H9 (cell line): ENCODE data around the gene CELF4. TPM values are rescaled to one million over a fixed set of nuclear protein-coding genes. Genes with fewer than 3 reads are reported as not detected.

Source experiments
- DNase-seq: peaks from one replicate; pipeline ENCODE4 v3.0.0-alpha.2; 2017
- H2AFZ ChIP-seq: one replicate; pipeline ENCODE4 v1.6.1; 2013; ENCODE audit warnings: mild to moderate bottlenecking, low read length, control low read depth, moderate library complexity
- H2AK5ac ChIP-seq: 2 replicates; pipeline ENCODE4 v1.6.1; 2013; ENCODE audit warnings: low read length, control low read depth, mixed read lengths; ENCODE audit not compliant: insufficient read length
- H2BK120ac ChIP-seq: one replicate; pipeline ENCODE4 v1.6.1; 2013; ENCODE audit warnings: low read depth, mild to moderate bottlenecking, low read length, control low read depth, inconsistent platforms; ENCODE audit not compliant: poor library complexity, severe bottlenecking
- H2BK12ac ChIP-seq: 2 replicates; pipeline ENCODE4 v1.6.1; 2013; ENCODE audit warnings: low read length, control low read depth, mixed read lengths, low read depth; ENCODE audit not compliant: insufficient read length
- H2BK15ac ChIP-seq: 2 replicates; pipeline ENCODE4 v1.6.1; 2013; ENCODE audit warnings: low read depth, low read length, control low read depth
- H2BK20ac ChIP-seq: one replicate; pipeline ENCODE4 v1.6.1; 2013; ENCODE audit warnings: low read depth, mild to moderate bottlenecking, low read length, control low read depth, inconsistent platforms; ENCODE audit not compliant: poor library complexity, severe bottlenecking
- H2BK5ac ChIP-seq: 2 replicates; pipeline ENCODE4 v1.6.1; 2013; ENCODE audit warnings: low read length, control low read depth, mixed read lengths; ENCODE audit not compliant: insufficient read length
- H3K14ac ChIP-seq: 2 replicates; pipeline ENCODE4 v1.6.1; 2013; ENCODE audit warnings: low read length, control low read depth; ENCODE audit not compliant: insufficient read depth
- H3K18ac ChIP-seq: 2 replicates; pipeline ENCODE4 v1.6.1; 2013; ENCODE audit warnings: low read depth, mild to moderate bottlenecking, mixed read lengths, low read length, control low read depth; ENCODE audit not compliant: insufficient read length
- H3K23ac ChIP-seq: 2 replicates; pipeline ENCODE4 v1.6.1; 2013; ENCODE audit warnings: low read length, control low read depth, mixed read lengths, low read depth; ENCODE audit not compliant: insufficient read length
- H3K23me2 ChIP-seq: 2 replicates; pipeline ENCODE4 v1.6.1; 2013; ENCODE audit warnings: low read depth, mild to moderate bottlenecking, mixed read lengths, low read length, control low read depth; ENCODE audit not compliant: insufficient read length, poor library complexity, severe bottlenecking
- H3K27ac ChIP-seq: 2 replicates; pipeline ENCODE4 v1.5.1; 2013; ENCODE audit warnings: low read length, control low read depth, mixed read lengths, low read depth; ENCODE audit not compliant: insufficient read length
- H3K27me3 ChIP-seq: 2 replicates; pipeline ENCODE4 v1.6.1; 2013; ENCODE audit warnings: low read length, control low read depth, inconsistent platforms; ENCODE audit not compliant: insufficient read depth
- H3K4ac ChIP-seq: 2 replicates; pipeline ENCODE4 v1.6.1; 2013; ENCODE audit warnings: low read depth, mild to moderate bottlenecking, control low read depth, inconsistent platforms, low read length, moderate library complexity
- H3K4me1 ChIP-seq: 2 replicates; pipeline ENCODE4 v1.6.1; 2013; ENCODE audit warnings: low read length, control low read depth, inconsistent platforms; ENCODE audit not compliant: insufficient read depth
- H3K4me2 ChIP-seq: 2 replicates; pipeline ENCODE4 v1.6.1; 2013; ENCODE audit warnings: low read length, control low read depth, mixed read lengths; ENCODE audit not compliant: insufficient read length, insufficient read depth
- H3K56ac ChIP-seq: 2 replicates; pipeline ENCODE4 v1.6.1; 2013; ENCODE audit warnings: low read depth, mild to moderate bottlenecking, mixed read lengths, low read length, control low read depth; ENCODE audit not compliant: insufficient read length
- H3K79me1 ChIP-seq: 2 replicates; pipeline ENCODE4 v1.6.1; 2013; ENCODE audit warnings: low read depth, mild to moderate bottlenecking, moderate library complexity, low read length, control low read depth, inconsistent platforms; ENCODE audit not compliant: insufficient read depth, poor library complexity, severe bottlenecking
- H3K79me2 ChIP-seq: 2 replicates; pipeline ENCODE4 v1.6.1; 2013; ENCODE audit warnings: low read length, control low read depth, inconsistent platforms; ENCODE audit not compliant: insufficient read depth
- H3K9ac ChIP-seq: 2 replicates; pipeline ENCODE4 v1.6.1; 2013; ENCODE audit warnings: low read length, control low read depth, mixed read lengths; ENCODE audit not compliant: insufficient read length; ENCODE audit errors: extremely low read depth
- H3K9me3 ChIP-seq: one replicate; pipeline ENCODE4 v1.6.1; 2013; ENCODE audit warnings: low read depth, low read length, inconsistent platforms; ENCODE audit not compliant: control insufficient read depth
- H3T11ph ChIP-seq: one replicate; pipeline ENCODE4 v1.6.1; 2013; ENCODE audit warnings: mild to moderate bottlenecking, low read length, control low read depth, inconsistent platforms
- H4K20me1 ChIP-seq: one replicate; pipeline ENCODE4 v1.6.1; 2013; ENCODE audit not compliant: control insufficient read depth, insufficient read length, insufficient read depth
- H4K5ac ChIP-seq: 2 replicates; pipeline ENCODE4 v1.6.1; 2013; ENCODE audit warnings: low read depth, mild to moderate bottlenecking, mixed read lengths, low read length, control low read depth; ENCODE audit not compliant: insufficient read length
- H4K8ac ChIP-seq: replicated peaks from 2 replicates; pipeline ENCODE4 v1.6.1; 2013; ENCODE audit warnings: low read length, control low read depth, mixed read lengths, low read depth; ENCODE audit not compliant: insufficient read length
- H4K91ac ChIP-seq: 2 replicates; pipeline ENCODE4 v1.6.1; 2013; ENCODE audit warnings: low read depth, mild to moderate bottlenecking, moderate library complexity, mixed read lengths, low read length, control low read depth; ENCODE audit not compliant: insufficient read length
- H3K27ac Mint-ChIP-seq, 3 experiments: 2 replicates in 2 of 3; 3 replicates in 1 of 3; pipeline ENCODE4 v1.8.0; 2020 to 2021; ENCODE audit warnings: mixed read lengths in 3 of 3, mild to moderate bottlenecking in 1 of 3, moderate library complexity in 1 of 3
- H3K27me3 Mint-ChIP-seq: 2 replicates; pipeline ENCODE4 v1.8.0; 2021; ENCODE audit warnings: low read depth, mild to moderate bottlenecking, moderate library complexity, mixed read lengths
- H3K36me3 Mint-ChIP-seq, 3 experiments: 2 replicates in 2 of 3; 3 replicates in 1 of 3; pipeline ENCODE4 v1.8.0; 2020 to 2021; ENCODE audit warnings: low read depth in 3 of 3, mixed read lengths in 3 of 3; ENCODE audit not compliant: insufficient read depth in 1 of 3
- H3K4me1 Mint-ChIP-seq, 2 experiments: 2 replicates each; pipeline ENCODE4 v1.8.0; 2020; ENCODE audit warnings: mixed read lengths in 2 of 2
- H3K4me3 Mint-ChIP-seq, 2 experiments: 2 replicates in 1 of 2; 3 replicates in 1 of 2; pipeline ENCODE4 v1.8.0; 2020 to 2021; ENCODE audit warnings: mild to moderate bottlenecking in 2 of 2, mixed read lengths in 2 of 2, moderate library complexity in 1 of 2
- H3K9me3 Mint-ChIP-seq, 2 experiments: 2 replicates in 1 of 2; 3 replicates in 1 of 2; pipeline ENCODE4 v1.8.0; 2020; ENCODE audit warnings: mild to moderate bottlenecking in 2 of 2, mixed read lengths in 2 of 2, moderate library complexity in 1 of 2
- CTCF ChIP-seq: fragments of 200-600 bp; sonication (generic); conservative IDR thresholded peaks from 3 replicates; pipeline ENCODE4 v1.8.0; 2021; ENCODE audit warnings: antibody characterized with exemption, mild to moderate bottlenecking
- WGBS: extraction: QIAGEN DNeasy Blood & Tissue Kit; methylation state at CpG from one replicate; pipeline ENCODE4 v1.1.7; 2013; ENCODE audit warnings: missing lambda C conversion rate, low lambda C conversion rate, mixed read lengths; ENCODE audit not compliant: insufficient read length; ENCODE audit errors: extremely low coverage; 5-methylcytosine and 5-hydroxymethylcytosine counted together
- total RNA-seq: library from RNA; stranded (reverse); gene quantifications from 2 replicates; pipeline ENCODE4 v1.2.1, GENCODE V29; 2021

The CELF4 gene
- total RNA-seq, 1 experiment from 2014 or later = 1.1 TPM

GRCh38 chr18:37577051-37577611 lies 11.5 kb upstream of the CELF4 start:
- Mint-ChIP-seq H3K4me3 (peak overlapping the region; percentile 23 to 39; a peak in 2 of 5 replicates), H3K4me1 (peaks cover 64 to 67% of the 10 kb centered on the region in 2 experiments), H3K9me3 (no peaks in the 10 kb centered on the region), H3K36me3 (no peaks in the 10 kb centered on the region; a peak in 1 of 7 replicates), H3K27ac (peak overlapping the region in 2 of 3 experiments; percentile 45 to 71; a peak in 3 of 7 replicates), H3K27me3 (peaks cover 49% of the 10 kb centered on the region)
- no peak overlapping the region for H2AFZ ChIP-seq
- no peak overlapping the region for H2BK20ac ChIP-seq
- H3K18ac ChIP-seq = peak overlapping the region; percentile 12
- H4K20me1 ChIP-seq = no peaks in the 10 kb centered on the region
- TF ChIP-seq CTCF = peak; percentile 31; the same call in 1 of the 3 replicates
- H3K4ac ChIP-seq = no peak overlapping the region
- H3K79me1 ChIP-seq = no peaks in the 10 kb centered on the region
- H3K4me1 ChIP-seq = peaks cover 20% of the 10 kb centered on the region; the same call in 1 of the 2 replicates
- H4K91ac ChIP-seq = no peak overlapping the region
- WGBS = no CpG with 5 or more reads among the region's 7 CpGs
- H2BK15ac ChIP-seq = no peak overlapping the region
- no peak overlapping the region for H2BK5ac ChIP-seq
- H3K23me2 ChIP-seq = no peaks in the 10 kb centered on the region
- H4K8ac ChIP-seq = no peak overlapping the region
- H3K14ac ChIP-seq = peak overlapping the region; percentile 34
- H3K9ac ChIP-seq = no peak overlapping the region
- H3K4me2 ChIP-seq = no peak overlapping the region
- H2BK12ac ChIP-seq = no peak overlapping the region
- no peaks in the 10 kb centered on the region for H3K9me3 ChIP-seq
- no peaks in the 10 kb centered on the region for H3K27me3 ChIP-seq
- no peak overlapping the region for H3T11ph ChIP-seq
- H2AK5ac ChIP-seq = no peak overlapping the region
- no peaks in the 10 kb centered on the region for H3K79me2 ChIP-seq
- H3K27ac ChIP-seq = no peak overlapping the region
- H3K23ac ChIP-seq = no peak overlapping the region
- H3K56ac ChIP-seq = no peak overlapping the region
- no peak overlapping the region for H2BK120ac ChIP-seq
- peak; percentile 93 for DNase-seq
- H4K5ac ChIP-seq = no peak overlapping the region
